ENCODE measurements around the gene POTEB2.
"Not testable (repeated sequence)": the region's sequence is repeated elsewhere in the genome, so short reads cannot be mapped to it uniquely, and the experiment has no call there.

The POTEB2 gene

DNA sequence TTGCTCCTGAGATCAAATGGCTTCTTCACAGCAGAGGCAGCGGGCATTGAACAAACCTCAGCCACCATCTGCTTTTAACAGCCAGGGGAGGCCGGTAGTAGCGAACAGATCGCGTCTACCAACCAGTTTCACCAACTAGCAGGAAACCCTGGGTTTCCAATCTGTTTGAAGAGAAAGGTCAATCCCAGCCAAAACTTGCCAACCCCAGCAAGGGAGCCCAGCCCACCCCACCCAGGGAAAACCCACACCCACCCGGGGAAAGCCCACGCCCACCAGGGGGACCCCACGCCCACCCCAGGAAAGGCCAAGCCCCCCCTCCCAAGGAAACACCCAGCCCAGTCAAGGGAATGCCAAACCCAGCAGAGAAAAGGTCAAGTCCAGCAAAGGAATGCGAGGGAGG, at the start of gene POTEB2:
Gene POTEB2 (minus strand): TSS at position 101 of the 400 bp plus-strand sequence. CDS start 33 bp downstream, at position 68.
- not testable (repeated sequence) for DNase-seq

DNA sequence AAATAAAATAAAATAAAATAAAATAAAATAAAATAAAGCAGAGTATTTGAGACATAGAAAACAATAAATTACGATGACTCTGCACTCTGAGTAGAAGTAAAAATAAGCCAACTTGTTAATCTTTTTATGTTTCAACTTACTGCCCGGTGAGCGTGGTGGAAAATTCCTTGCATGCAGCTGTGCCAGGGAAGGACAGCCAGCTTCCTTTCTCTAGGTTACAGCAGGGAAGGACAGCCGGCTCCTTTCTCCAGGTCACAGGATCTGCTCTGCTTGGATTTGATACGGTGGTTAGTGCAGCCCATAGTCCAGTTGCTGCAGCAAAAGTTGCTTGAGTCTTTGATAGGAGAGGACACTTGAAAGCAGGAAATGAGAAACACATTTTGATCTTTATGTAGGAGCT, 13.8 kb upstream of the POTEB2 start:
- DNase-seq, result not testable (repeated sequence)

DNA sequence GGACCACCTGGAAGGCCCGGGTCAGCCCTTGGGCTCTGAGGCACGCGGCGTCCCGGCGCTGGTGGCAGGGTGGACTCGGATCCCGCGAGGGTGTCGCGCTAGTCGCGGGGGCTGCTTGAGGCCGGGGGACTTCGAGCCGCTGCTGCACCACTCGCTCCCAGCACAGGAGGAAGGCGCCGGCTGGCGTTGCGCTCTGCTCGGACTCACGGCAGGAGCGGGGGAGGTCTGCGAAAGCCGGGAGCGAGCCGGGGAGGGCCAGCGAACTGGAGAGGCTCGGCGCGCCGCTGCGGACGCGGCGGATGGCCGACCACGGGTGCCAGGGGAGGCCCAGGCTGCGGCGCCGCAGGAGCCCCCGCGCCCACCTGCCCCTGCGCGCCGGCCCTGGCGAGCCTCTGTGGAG, 12.3 kb upstream of the POTEB2 start:
- DNase-seq, result not testable (repeated sequence)

DNA sequence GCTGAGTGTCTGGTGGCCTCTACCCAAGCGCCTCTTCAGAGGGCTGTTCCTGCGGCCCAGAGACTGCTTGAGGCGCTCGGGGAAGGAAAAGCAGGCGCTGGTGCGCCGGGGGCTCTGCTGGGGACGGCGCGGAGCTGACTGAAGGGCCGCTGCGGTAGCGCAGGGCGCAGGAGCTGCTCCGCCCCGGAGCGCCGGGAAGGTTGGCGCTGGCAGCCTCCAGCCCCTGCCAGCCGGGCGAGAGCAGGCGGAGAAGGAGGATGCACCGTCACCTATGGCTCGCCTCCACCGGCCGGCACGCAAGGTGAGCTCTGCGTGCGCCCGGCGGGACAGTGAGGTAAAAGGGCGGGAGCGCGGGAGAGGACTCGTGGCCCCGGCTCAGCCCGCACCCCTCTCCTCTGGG, 11.7 kb upstream of the POTEB2 start:
- DNase-seq, result not testable (repeated sequence)

All from right hindlimb (tissue), 1 donor.